A549 (cell line): Measurements from ENCODE around the gene SLC6A6.

ENCODE experiments used
- BHLHE40 ChIP-seq: IDR thresholded peaks from 2 replicates; pipeline ENCODE4 v1.6.1; 2012; ENCODE audit warnings: low read depth, low read length, inconsistent platforms
- CEBPB ChIP-seq, 2 experiments: fragments of >200 bp in 1 of 2; sonication (Bioruptor Twin) in 1 of 2; formaldehyde crosslinking in 1 of 2; IDR thresholded peaks; 2 replicates each; pipeline ENCODE4 v1.6.1; 2012 to 2016
- EHMT2 ChIP-seq: fragments of 200-600 bp; sonication (generic); IDR thresholded peaks from 2 replicates; pipeline ENCODE4 v1.6.1; 2016; ENCODE audit warnings: antibody characterized with exemption, low read depth, mild to moderate bottlenecking, moderate library complexity
- EP300 ChIP-seq, 2 experiments: fragments of >200 bp; sonication (Bioruptor Twin); formaldehyde crosslinking; IDR thresholded peaks; 2 replicates in 1 of 2; 3 replicates in 1 of 2; pipeline ENCODE4 v1.6.1; 2016 to 2017
- NR3C1 ChIP-seq: fragments of >200 bp; sonication (Bioruptor Twin); formaldehyde crosslinking; IDR thresholded peaks from 3 replicates; pipeline ENCODE4 v1.6.1; 2017
- POLR2A ChIP-seq: IDR thresholded peaks from 2 replicates; pipeline ENCODE4 v1.6.1; 2012; ENCODE audit warnings: mild to moderate bottlenecking, low read length
- RAD21 ChIP-seq, 2 experiments: fragments of >200 bp in 1 of 2; sonication (Bioruptor Twin) in 1 of 2; formaldehyde crosslinking in 1 of 2; IDR thresholded peaks in 1 of 2; conservative IDR thresholded peaks in 1 of 2; 2 replicates in 1 of 2; 3 replicates in 1 of 2; pipeline ENCODE4 v1.6.1; 2012 to 2018; ENCODE audit warnings: inconsistent platforms in 1 of 2
- RARB ChIP-seq: fragments of 250-450 bp; sonication (Bioruptor Pico); IDR thresholded peaks from 2 replicates; pipeline ENCODE4 v1.8.0; 2021; ENCODE audit warnings: mild to moderate bottlenecking, moderate library complexity
- TF ChIP-seq, protein P1 (sequence below): fragments of >200 bp; sonication (Bioruptor Twin); formaldehyde crosslinking; IDR thresholded peaks from 3 replicates; pipeline ENCODE4 v1.5.1; 2016
- TF ChIP-seq, protein P2 (sequence below): IDR thresholded peaks from 2 replicates; pipeline ENCODE4 v1.6.1; 2012; ENCODE audit warnings: low read depth, borderline replicate concordance
- TF ChIP-seq, protein P3 (sequence below): fragments of 450-650 bp; IDR thresholded peaks from 2 replicates; pipeline ENCODE4 v1.6.1; 2014; ENCODE audit warnings: antibody characterized with exemption
- TF ChIP-seq, protein P4 (sequence below): fragments of 200-600 bp; sonication (generic); IDR thresholded peaks from 2 replicates; pipeline ENCODE4 v1.6.1; 2016; ENCODE audit warnings: antibody characterized with exemption, mild to moderate bottlenecking, moderate library complexity

DNA sequence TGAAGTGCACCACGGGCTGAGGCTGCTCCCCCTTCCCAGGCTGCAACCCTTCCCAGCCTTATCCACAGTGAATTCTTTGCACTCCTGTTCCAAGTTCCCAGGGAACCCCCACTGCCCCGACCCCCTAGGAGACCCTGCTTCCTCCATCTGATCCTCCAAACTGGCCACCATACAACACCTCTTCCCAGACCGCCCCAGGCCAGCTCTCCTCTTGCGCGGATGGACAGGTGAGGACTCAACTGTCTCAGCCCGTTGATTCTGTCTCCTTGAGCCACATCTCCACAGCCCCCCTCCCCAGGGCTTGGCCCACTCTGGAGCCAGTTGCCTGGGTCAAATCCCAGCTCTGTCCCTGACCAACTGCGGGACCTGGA, 116.0 kb downstream of the SLC6A6 start:
- TF ChIP-seq, protein P1, sequence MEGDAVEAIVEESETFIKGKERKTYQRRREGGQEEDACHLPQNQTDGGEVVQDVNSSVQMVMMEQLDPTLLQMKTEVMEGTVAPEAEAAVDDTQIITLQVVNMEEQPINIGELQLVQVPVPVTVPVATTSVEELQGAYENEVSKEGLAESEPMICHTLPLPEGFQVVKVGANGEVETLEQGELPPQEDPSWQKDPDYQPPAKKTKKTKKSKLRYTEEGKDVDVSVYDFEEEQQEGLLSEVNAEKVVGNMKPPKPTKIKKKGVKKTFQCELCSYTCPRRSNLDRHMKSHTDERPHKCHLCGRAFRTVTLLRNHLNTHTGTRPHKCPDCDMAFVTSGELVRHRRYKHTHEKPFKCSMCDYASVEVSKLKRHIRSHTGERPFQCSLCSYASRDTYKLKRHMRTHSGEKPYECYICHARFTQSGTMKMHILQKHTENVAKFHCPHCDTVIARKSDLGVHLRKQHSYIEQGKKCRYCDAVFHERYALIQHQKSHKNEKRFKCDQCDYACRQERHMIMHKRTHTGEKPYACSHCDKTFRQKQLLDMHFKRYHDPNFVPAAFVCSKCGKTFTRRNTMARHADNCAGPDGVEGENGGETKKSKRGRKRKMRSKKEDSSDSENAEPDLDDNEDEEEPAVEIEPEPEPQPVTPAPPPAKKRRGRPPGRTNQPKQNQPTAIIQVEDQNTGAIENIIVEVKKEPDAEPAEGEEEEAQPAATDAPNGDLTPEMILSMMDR = no peak
- no peak for TF ChIP-seq POLR2A
- TF ChIP-seq CEBPB (IDR thresholded peaks at IDR 0.05) = no peak
- TF ChIP-seq, protein P2, sequence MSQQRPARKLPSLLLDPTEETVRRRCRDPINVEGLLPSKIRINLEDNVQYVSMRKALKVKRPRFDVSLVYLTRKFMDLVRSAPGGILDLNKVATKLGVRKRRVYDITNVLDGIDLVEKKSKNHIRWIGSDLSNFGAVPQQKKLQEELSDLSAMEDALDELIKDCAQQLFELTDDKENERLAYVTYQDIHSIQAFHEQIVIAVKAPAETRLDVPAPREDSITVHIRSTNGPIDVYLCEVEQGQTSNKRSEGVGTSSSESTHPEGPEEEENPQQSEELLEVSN = no peak
- TF ChIP-seq, protein P3, sequence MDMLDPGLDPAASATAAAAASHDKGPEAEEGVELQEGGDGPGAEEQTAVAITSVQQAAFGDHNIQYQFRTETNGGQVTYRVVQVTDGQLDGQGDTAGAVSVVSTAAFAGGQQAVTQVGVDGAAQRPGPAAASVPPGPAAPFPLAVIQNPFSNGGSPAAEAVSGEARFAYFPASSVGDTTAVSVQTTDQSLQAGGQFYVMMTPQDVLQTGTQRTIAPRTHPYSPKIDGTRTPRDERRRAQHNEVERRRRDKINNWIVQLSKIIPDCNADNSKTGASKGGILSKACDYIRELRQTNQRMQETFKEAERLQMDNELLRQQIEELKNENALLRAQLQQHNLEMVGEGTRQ = no peak
- no peak for TF ChIP-seq RARB (CRISPR knock-in tag)
- TF ChIP-seq, protein P4, sequence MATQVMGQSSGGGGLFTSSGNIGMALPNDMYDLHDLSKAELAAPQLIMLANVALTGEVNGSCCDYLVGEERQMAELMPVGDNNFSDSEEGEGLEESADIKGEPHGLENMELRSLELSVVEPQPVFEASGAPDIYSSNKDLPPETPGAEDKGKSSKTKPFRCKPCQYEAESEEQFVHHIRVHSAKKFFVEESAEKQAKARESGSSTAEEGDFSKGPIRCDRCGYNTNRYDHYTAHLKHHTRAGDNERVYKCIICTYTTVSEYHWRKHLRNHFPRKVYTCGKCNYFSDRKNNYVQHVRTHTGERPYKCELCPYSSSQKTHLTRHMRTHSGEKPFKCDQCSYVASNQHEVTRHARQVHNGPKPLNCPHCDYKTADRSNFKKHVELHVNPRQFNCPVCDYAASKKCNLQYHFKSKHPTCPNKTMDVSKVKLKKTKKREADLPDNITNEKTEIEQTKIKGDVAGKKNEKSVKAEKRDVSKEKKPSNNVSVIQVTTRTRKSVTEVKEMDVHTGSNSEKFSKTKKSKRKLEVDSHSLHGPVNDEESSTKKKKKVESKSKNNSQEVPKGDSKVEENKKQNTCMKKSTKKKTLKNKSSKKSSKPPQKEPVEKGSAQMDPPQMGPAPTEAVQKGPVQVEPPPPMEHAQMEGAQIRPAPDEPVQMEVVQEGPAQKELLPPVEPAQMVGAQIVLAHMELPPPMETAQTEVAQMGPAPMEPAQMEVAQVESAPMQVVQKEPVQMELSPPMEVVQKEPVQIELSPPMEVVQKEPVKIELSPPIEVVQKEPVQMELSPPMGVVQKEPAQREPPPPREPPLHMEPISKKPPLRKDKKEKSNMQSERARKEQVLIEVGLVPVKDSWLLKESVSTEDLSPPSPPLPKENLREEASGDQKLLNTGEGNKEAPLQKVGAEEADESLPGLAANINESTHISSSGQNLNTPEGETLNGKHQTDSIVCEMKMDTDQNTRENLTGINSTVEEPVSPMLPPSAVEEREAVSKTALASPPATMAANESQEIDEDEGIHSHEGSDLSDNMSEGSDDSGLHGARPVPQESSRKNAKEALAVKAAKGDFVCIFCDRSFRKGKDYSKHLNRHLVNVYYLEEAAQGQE = no peak
- no peak for TF ChIP-seq EP300 (IDR thresholded peaks at IDR 0.05)
- no peak for TF ChIP-seq NR3C1
- no peak for TF ChIP-seq RAD21 (conservative IDR thresholded peaks at IDR 0.05 in 1 of 2, IDR thresholded peaks at IDR 0.05 in 1 of 2)
- TF ChIP-seq BHLHE40 = no peak
- no peak for TF ChIP-seq EHMT2
